Brain microvascular endothelial cell (primary cell): Measurements from ENCODE around the gene YTHDF1.
A peak's percentile ranks its signal among the peaks of the same experiment; 100 is the strongest.

ENCODE experiments used
- DNase-seq: peaks from one replicate; pipeline ENCODE4 v3.0.0-alpha.2; 2020
- H3K27ac ChIP-seq: fragments of 250-450 bp; sonication (Bioruptor Pico); 2 replicates; pipeline ENCODE4 v1.5.1; 2020; ENCODE audit warnings: mild to moderate bottlenecking, moderate library complexity
- H3K27me3 ChIP-seq: fragments of 250-450 bp; sonication (Bioruptor Pico); replicated peaks from 2 replicates; pipeline ENCODE4 v1.5.1; 2020; ENCODE audit warnings: mild to moderate bottlenecking
- H3K36me3 ChIP-seq: fragments of 250-450 bp; sonication (Bioruptor Pico); replicated peaks from 2 replicates; pipeline ENCODE4 v1.5.1; 2020; ENCODE audit warnings: mild to moderate bottlenecking
- H3K4me3 ChIP-seq: 2 replicates; pipeline ENCODE4 v1.5.1; 2011; ENCODE audit warnings: low read depth, mild to moderate bottlenecking, control low read depth, low read length, moderate library complexity
- in situ Hi-C: cut with HindIII; loops from 2 replicates; pipeline ENCODE4 v1.10.0; 2017; ENCODE audit warnings: low sequenced_read_pairs, low pct_ligation_motif_present
- TF ChIP-seq, protein P1 (sequence below): IDR thresholded peaks from 2 replicates; pipeline ENCODE4 v1.5.1; 2011; ENCODE audit warnings: low read depth, mild to moderate bottlenecking, moderate library complexity, low read length, control low read depth, inconsistent platforms; ENCODE audit errors: missing control alignments

YTHDF1 gene

DNA sequence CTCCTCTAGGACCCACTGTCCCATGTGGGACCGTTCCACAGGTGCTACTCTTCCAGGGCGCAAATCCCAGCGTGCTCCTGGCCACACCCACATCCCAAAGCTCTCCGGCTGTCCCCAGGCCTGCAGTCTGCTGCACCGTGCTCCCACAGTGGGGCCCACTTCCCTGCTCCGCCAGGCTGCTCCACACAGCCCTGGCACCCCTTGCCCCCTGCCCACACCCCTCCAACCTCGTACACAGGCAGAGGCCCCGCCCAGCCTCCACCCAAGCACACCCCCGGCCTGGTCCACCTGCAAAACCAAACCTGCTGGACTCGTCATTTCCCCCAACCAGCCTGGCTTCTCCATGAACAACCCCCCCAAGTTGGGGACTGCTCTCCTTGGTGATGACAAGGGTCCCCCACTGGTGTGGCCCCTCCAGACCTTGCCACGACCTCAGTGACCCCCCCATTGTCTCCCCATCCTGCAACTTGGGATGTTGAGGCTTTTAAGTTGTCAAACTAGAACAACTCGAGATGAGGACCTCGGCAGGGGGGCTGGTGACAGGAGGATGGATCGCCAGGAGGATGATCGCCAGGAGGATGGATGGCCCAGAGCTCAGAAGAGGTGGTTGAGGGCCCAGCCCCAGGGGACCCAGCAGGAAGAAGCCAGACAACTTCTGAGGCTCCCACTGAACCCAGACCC, 27.1 kb downstream of the YTHDF1 start:
- Histone ChIP-seq H3K27ac (no peak overlapping the region), H3K27me3 (no peaks in the 10 kb centered on the region), H3K36me3 (no peaks in the 10 kb centered on the region), H3K4me3 (no peak overlapping the region)
- in situ Hi-C loops: no loop called here
- DNase-seq: no peak
- TF ChIP-seq, protein P1, sequence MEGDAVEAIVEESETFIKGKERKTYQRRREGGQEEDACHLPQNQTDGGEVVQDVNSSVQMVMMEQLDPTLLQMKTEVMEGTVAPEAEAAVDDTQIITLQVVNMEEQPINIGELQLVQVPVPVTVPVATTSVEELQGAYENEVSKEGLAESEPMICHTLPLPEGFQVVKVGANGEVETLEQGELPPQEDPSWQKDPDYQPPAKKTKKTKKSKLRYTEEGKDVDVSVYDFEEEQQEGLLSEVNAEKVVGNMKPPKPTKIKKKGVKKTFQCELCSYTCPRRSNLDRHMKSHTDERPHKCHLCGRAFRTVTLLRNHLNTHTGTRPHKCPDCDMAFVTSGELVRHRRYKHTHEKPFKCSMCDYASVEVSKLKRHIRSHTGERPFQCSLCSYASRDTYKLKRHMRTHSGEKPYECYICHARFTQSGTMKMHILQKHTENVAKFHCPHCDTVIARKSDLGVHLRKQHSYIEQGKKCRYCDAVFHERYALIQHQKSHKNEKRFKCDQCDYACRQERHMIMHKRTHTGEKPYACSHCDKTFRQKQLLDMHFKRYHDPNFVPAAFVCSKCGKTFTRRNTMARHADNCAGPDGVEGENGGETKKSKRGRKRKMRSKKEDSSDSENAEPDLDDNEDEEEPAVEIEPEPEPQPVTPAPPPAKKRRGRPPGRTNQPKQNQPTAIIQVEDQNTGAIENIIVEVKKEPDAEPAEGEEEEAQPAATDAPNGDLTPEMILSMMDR: no peak

DNA sequence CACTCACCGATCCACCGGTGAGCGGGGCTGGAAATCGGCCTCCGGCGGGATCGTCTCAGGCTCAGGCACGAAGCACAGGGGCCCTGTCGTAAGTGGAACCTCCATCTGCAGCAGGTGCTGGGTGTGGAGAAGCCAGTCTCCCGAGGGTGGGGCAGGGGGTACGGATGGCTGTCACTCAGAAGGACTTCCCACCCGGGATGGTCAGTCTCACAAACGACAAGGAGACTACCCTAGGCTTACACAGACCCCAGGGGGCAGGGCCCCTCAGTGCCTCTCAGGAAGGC, 27.8 kb downstream of the YTHDF1 start:
- no peak overlapping the region for H3K4me3 ChIP-seq
- DNase-seq: no peak
- H3K27ac ChIP-seq: no peak overlapping the region
- H3K36me3 ChIP-seq: no peaks in the 10 kb centered on the region
- H3K27me3 ChIP-seq: no peaks in the 10 kb centered on the region
- in situ Hi-C loops: no loop called here
- TF ChIP-seq, protein P1: no peak

DNA sequence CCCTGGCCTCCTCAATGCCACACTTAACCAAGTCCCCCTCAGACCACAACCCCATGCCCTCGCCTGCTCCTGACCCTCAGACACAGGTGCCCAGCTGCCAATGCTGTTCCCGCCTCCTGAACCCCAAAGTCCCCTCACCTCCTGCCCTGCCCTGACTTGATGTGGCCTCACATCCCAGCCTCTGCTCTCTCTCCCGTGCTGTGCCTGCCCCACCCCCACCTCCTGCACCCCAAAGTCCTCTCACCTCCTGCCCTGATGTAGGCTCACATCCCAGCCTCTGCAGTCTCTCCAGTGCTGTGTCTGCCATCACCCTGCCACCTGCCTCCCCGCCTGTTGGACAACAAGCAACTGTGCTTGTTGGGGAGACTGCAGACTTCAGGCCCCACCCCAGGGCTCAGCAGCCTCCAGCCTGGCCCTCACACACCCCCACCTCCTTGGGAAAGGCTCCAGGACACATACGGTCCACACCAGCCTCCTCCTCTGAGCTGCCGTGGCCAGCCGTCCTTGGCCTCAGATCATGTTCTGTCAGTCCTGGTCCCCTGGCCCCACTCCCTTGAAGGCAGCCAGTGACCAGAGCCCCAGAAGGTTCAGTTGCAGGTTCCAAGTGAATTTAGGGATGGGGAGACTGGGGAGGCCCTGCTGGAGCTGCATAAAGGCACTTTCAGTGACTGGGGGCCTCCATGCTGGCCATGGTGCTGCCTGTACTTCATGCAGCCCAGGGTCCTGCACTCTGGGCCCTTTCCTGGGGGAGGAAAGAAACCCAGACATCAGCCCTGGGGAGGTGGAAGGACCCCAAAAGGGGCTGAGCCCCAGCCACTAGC, 28.4 kb downstream of the YTHDF1 start:
- Histone ChIP-seq H3K36me3 (no peaks in the 10 kb centered on the region), H3K27me3 (no peaks in the 10 kb centered on the region), H3K27ac (no peak overlapping the region), H3K4me3 (no peak overlapping the region)
- DNase-seq: no peak
- in situ Hi-C loops: no loop called here
- TF ChIP-seq, protein P1: no peak

DNA sequence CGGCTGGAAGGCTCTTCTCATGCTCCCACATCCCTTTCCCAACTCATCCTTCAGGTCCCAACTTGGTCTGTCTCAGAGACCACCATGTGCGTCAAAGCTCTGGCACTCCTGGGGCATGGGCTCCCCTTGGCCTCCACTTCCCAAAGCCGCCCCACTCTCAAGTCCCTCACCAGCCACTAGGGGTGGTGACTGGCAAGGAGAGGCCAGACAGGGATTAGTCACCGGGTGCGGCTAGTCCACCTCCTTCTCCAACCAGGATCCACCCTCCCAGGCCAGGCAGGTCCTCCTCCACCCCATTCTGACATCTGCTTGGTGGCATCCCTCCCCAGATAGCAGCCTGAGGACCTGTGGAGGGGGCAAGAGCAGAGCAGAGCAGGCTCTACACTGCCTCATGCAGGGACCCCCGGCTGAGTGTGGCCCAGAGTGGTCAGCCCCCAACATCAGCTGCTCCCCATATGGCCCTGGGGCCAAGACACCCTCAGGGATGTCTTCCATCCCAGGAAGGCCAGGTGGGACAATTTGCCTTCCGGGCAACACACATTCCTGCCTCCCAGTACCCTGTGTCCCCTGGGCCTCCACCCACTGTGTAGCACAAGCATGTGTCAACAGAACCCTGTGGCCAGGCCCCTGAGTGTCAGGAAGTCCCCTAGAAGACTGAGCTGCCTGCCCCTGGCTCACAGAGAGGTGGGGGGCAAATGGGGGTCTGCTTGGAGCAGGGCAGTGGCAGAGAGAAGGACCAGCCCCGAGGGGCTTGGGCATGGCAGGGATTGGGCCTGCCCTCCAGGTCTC, 29.2 kb downstream of the YTHDF1 start:
- no peak overlapping the region for H3K4me3 ChIP-seq
- TF ChIP-seq, protein P1: peak; percentile 40
- no peaks in the 10 kb centered on the region for H3K27me3 ChIP-seq
- no peak for DNase-seq
- H3K27ac ChIP-seq: no peak overlapping the region
- no peaks in the 10 kb centered on the region for H3K36me3 ChIP-seq
- in situ Hi-C loops: no loop called here

DNA sequence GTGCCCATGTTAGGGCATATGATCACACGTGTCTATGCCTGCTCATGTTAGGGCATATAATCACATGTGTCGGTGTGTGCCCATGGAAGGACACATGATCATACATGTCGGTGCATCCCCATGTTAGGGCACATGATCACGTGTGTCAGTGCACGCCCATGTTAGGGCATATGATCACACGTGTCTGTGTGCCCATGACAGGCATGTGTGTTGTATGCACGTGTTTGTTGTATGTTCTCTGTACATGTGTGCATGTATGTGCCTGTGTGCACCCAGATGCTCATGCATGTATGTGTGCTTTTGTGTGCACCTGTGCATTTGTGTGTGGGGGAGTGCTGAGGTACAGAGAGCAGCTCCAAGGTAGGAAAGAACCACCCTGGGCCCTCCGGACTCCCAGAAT, 29.8 kb downstream of the YTHDF1 start:
- TF ChIP-seq, protein P1: no peak
- Histone ChIP-seq H3K27ac (no peak overlapping the region), H3K27me3 (peaks cover 3% of the 10 kb centered on the region), H3K36me3 (no peaks in the 10 kb centered on the region), H3K4me3 (no peak overlapping the region)
- in situ Hi-C loops: no loop called here
- DNase-seq: no peak
